GM19328 (cell line): ENCODE data around the gene ZCRB1.
A peak's percentile ranks its signal among the peaks of the same experiment; 100 is the strongest.
"Not testable (repeated sequence)": the region's sequence is repeated elsewhere in the genome, so short reads cannot be mapped to it uniquely, and the experiment has no call there.

Source experiments
- ATAC-seq: cut with Tn5 transposase; IDR thresholded peaks from one replicate; pipeline ENCODE4 v1.9.1; 2021; ENCODE audit warnings: mild to moderate bottlenecking, moderate library complexity; ENCODE audit not compliant: unreplicated experiment

The ZCRB1 gene, protein sequence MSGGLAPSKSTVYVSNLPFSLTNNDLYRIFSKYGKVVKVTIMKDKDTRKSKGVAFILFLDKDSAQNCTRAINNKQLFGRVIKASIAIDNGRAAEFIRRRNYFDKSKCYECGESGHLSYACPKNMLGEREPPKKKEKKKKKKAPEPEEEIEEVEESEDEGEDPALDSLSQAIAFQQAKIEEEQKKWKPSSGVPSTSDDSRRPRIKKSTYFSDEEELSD

DNA sequence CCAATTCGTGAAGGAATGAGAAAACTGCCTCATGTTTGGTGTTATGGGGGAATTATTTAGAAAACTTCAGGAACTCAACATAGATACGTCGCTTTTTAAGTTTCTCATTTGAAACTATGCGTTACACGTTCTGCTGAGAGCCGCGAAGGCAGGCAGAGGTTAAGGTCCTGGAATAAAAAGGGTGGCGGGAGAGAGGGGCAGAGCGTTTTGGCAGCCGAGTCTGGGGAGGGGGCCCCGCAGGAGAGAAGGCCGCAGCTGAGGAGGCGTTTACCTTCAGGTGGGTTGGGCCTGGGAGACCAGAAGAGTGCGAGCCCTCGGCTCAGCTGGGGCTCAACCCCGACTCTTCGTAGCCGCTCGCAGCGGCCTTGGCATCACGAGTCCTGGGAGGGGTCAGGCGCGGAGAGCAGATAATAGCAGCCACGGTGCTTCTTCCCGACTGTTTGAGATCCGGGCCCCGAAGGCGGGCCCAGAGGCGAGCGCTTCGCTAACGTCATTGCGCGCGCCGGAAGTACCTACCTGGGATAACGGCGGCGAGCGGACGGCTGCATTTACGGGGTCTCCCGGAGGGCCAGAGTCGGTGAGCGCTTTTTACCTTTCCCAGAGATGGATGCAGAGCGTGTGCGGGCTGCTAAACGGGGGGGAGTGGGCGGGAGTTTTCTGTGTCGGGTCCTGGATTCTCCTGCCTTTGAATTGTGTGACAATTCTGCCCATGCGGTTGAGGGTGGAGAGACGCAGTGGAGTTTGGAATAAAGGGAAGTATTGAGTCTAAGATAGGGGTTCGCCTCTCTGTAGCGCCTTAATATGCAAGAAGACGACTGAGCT is at the start of gene ZCRB1, which contains the start of gene PPHLN1:
Gene ZCRB1, minus strand, starts transcription at position 442 of the 822 bp plus-strand sequence. CDS start 1,992 bp downstream, outside the sequence.
Gene PPHLN1, plus strand, starts transcription at position 515 of the 822 bp plus-strand sequence. CDS start 9,736 bp downstream, outside the sequence.
- peak; percentile 92 for ATAC-seq

DNA sequence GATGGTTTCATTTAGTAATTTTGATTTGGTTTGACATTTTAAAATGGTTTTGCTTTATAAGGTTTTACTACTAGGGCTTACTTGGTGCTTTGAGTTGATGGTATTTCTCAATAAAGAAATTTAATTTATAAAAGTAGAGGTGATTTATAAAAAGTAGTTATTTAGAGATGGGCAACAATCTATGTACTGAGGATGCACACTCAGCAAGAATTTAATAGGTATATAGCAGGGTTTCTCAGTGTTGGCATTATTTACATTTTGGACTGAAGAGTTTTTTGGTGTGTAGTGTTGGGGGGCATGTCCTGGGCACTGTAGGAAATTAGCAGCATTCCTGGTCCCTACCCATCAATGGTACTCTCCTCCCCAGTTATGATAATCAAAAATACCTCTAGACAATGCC is 47.8 kb upstream of the ZCRB1 start:
- no peak for ATAC-seq

DNA sequence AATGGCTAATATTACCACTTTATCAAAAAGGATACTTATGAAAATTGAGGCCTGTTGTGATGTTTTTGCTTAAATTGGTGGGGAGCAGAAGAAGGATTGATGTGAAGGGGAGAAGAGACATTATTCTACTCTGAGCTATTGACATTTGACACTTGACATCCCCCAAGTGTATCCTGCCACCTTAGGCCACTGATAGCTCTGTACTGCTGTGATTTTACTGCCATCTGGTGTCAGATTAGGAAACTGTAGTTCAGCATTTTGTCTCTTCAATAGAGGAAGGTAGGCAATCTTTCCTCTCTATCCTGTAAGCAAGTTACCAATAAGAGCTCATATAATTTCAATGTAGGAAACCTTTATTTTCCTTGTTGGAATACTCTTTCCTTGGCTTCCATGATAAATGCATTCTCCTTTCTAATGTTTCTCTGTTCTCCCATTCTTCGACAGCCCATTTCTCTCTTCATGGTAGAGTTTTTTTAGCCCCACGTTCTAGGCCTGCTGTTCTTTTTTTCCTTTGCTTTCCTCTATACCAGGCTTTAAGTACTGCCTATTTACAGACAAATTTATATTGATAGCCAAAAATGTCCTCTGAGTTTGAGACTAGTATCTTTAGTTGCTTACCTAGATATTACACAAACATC is 46.4 kb upstream of the ZCRB1 start:
- peak; percentile 80 for ATAC-seq

DNA sequence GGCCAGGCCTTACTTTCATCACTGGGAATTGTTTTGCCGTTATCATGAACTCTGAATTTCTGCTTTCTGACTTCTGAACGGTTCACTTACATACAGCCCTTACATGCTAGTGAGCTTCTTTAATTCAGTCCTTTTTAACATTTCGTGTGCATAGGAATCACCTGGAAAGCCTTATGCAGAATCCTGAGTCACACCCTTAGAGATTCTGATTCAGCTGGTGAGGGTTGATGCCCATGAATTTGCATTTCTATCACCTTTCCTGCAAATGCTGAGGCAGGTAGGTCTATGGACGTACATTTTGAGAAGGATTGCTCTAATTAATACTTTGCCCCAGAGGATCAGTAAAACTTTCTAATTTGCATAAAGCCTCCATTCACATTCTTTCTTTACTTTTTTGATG is 44.1 kb upstream of the ZCRB1 start:
- ATAC-seq = no peak

DNA sequence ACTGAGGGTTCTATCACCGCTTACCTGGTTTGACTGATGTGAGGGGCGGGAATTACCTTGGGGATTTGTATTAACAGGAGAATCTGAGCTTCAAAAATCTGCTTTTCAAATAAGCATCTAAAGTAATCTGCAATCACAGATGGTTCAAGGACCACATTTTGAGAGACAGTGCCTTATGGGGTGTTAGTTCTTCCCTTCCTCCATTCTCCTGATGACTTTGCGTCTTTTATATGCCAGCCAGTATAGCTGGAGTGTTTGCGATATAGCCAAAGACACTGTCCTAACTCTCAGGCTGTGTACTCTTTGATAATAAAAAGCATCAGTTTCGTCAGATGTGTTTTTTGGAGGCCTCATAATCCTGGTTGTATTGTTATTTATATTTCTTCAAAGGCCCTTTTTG is 39.6 kb upstream of the ZCRB1 start:
- no peak for ATAC-seq

DNA sequence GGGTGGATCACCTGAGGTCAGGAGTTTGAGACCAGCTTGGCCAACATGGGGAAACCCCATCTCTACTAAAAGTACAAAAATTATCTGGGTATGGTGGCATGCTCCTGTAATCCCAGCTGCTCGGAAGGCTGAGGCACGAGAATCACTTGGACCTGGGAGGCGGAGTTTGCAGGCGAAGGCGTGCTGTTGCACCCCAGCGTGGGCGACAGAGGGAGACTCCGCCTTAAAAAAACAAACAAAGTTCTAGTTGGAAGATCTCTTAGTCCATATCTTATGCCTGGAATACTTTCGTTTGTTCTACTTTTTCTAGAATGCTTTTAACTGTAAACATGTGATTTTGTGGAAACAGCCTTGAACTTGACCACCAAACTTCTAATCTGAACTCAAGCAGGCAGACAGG is 38.8 kb upstream of the ZCRB1 start:
- no peak for ATAC-seq

DNA sequence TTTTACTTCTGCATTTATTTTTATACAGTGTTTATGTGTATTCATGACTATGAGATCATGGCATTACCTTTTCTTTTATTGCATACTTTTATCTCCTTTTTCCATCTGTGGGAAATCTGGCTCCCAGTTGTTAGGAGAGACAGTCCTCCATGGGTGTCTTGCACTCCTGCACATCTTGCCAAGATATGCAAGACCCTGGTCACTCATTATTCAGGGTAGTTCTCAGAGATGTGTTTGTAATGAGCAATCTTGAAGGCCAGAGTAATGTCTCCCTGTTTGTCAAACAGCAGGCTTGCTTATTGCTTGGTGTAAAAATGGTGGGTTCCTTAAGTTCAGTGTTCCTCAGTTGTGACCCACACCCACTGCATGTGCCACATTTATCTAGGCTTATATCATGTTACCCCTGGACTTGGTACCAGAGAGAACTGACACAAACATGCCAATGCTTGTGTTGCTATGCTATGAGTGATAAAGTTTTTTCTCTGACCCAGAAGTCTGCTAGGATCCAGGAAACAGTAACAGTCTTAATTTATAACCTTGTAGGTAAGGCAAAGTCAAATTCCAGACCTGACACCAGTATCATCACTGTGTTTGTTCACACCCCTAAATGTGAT is 36.9 kb upstream of the ZCRB1 start:
- ATAC-seq = no peak

DNA sequence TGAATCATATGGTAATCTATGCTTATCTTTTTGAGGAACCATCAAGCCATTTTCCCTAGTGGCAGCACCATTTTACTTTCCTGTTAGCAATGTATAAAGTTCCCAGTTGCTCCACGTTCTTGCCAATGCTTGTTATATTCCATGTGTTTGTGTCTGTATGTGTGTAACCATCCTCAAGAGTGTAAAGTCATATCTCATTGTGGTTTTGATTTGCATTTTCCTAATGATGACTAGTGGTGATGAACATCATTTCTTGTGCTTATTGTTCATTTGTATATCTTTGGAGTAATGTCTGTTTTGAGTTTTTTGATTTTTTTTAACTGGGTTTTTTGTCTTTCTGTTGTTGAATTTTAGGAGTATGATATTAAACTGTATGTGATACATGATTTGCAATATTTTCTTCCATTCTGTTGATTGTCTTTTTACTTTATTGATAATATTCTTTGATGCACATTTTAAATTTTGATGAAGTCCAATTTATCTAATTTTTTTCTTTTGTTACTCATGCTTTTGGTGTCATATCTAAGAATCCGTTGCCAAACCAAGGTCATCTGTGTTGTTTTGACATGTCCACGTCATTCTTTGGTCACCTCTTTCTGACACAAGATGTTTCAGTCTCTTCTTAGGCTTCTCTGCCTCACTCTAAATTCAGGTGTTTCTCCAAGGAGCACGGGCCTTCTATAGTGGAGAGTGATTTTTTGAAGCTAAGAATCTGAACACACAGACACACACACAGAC is 36.2 kb upstream of the ZCRB1 start:
- no peak for ATAC-seq

DNA sequence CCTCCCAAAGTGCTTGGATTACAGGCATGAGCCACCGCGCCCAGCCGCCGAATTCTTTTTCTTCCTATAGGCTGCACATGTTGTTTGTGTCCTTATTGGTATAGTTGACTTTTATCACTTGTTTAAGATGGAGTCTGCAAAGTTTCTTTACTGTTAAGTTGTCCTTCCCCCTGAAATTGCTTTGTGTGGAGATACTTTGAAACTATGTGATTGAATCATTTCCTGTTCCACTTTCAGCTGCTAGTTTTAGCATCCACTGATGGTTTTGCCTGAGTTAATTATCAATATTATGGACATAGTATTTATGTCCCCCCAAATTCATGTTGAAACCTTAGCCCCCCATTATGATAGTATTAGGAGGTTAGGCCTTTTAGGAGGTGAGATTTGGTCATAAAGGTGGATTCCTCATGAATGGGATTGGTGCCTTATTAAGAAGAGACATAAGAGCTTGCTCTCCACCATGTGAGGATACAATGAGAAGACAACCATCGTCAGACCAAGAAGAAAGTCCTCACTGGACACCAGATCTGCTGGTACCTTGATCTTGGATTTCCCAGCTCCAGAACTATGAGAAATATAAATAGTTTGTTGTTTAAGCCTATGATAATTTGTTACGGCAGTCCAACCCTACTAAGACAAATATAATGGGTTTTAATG is 35.0 kb upstream of the ZCRB1 start:
- ATAC-seq = no peak

DNA sequence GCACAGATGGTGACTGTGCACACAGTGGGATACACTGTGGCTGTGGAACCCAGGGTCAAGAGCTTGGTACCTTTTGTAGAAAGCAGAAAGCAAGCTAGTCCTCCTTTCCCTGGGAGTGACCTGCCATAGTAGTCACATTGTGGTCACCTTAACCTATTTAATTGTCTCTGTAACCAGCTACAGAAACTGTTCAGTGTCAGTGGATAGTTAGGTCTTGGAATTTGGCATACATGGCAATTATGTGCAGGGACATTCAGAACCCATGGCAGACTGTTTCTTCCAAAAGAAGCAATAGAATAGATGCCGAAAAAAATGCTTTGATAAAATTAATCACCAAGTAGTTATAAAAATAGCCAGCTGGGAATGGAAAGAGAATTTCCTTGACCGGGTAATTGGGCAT is 30.4 kb upstream of the ZCRB1 start:
- no peak for ATAC-seq

DNA sequence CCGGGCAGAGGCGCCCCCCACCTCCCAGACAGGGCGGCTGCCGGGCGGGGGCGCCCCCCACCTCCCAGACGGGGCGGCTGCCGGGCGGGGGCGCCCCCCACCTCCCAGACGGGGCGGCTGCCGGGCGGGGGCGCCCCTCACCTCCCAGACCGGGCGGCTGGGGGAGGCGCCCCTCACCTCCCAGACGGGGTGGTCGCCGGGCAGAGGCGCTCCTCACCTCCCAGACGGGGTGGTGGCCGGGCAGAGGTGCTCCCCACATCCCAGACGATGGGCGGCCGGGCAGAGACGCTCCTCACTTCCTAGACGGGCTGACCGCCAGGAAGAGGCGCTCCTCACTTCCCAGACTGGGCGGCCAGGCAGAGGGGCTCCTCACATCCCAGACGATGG is 24.1 kb upstream of the ZCRB1 start:
- not testable (repeated sequence) for ATAC-seq

DNA sequence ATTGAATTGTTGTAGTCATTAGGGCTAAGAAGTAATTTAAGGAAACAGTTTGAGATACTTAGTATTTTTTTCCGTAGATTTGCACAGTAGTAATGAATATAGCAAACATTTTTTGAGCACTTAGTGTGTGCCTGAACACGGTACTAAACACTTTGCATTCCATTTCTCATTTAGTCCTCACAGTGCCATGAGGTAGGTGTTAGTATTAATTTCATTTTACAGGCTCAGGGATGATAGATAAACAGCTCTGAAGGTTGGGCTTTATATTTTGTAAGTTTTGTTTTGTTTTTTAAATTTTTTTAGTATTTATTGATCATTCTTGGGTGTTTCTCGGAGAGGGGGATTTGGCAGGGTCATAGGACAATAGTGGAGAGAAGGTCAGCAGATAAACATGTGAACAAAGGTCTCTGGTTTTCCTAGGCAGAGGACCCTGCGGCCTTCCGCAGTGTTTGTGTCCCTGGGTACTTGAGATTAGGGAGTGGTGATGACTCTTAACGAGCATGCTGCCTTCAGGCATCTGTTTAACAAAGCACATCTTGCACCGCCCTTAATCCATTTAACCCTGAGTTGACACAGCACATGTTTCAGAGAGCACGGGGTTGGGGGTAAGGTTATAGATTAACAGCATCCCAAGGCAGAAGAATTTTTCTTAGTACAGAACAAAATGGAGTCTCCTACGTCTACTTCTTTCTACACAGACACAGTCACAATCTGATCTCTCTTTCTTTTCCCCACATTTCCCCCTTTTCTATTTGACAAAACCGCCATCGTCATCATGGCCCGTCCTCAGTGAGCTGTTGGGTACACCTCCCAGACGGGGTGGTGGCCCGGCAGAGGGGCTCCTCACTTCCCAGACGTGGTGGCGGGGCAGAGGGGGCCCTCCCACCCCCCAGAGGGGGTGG is 23.5 kb upstream of the ZCRB1 start:
- ATAC-seq = not testable (repeated sequence)

DNA sequence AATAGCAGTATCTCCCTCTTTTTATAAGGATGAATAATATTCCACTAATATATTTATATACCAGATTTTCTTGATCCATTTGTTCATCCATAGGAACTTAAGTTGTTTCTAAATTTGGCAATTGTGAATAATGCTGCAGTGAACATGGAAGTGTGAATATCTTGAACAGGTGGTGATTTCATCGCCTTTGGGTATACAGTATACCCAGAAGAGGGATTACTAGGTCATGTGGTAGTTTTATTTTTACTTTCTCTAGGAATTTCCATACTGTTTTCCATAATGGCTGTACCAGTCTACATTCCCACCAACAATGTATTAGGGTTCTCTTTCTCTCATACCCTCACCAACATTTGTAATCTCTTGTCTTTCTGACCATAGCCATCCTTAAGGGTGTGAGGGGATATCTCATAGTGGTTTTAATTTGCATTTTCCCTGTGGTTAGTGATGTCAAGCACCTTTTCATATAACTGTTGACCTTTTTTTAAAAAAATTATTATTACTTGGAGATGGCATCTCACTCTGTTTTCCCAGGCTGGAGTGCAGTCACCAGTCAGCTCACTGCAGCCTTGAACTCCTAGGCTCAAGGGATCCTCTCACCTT is 20.6 kb upstream of the ZCRB1 start:
- ATAC-seq = no peak

DNA sequence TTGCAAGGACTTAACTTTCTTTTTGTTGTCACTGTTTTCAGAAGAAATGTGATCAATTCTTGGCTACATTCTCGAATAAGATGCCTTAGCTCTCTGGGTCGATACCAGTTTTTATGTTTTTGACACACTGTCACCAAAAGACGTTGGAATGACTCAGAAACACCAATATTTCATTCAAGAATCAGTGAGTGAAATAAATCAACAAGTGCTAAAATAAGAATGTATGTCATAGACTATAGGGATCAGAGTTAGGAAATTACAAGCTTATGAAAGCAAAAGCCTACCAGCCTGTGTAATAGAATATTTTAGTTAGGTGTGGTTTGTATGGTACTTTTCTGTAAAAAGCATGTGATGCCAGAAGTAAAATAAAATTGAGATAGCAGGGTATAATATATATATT is 17.8 kb upstream of the ZCRB1 start:
- no peak for ATAC-seq

DNA sequence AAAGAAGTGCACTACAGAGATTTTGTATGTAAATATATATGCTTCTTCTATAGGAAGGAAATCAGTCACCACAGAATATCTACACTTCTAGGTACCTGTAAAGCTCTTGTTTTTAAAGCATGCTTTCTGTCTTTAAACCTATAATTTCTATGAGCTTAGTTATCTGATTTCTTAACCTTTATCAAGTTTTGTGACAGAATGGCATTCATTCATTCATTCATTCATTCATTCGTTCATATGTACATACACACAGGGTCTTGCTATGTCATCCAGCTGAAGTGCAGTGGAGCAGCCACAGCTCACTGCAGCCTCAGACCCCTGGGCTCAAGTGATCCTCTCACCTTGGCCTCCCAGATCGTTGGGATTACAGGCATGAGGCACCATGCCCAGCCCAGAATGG is 16.1 kb upstream of the ZCRB1 start:
- ATAC-seq = no peak

DNA sequence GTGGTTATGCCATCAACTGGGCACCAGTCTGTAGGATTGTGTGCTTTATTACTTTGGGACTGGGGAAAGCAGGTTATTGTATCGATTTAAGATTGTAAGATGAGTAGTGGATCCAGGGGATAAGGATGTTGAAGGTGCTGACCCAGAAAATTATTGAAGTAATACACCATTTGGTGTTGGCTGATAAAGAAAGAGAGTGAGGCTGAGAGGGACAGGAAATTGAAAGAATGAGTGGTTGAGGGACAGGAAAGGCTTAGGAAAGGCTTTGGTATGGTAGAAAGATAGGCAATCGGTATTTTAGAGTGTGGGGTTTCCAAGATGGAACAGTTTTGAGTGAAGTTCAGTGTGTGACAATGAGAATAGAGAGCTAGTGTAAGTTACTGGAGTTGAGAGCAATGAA is 12.4 kb upstream of the ZCRB1 start:
- no peak for ATAC-seq

DNA sequence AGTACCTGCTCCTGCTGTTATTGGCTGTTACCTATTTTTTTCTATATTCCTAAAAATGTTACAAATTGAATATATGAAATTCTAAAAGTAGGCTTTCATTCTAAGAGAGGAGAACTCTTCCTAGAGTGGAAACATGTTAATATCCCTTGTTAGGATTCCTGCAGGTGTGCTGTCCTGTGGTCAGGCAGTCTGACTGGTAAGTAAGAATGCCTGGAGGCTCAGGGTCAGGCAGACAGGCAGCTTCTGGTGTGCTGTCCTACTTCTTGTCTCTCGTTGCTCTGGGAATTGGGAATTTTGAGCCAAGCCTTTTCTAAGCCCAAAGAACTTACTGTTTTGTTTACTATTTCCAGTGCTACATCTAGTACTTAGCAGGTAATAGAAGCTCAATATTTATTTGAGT is 10.4 kb upstream of the ZCRB1 start:
- ATAC-seq = no peak

DNA sequence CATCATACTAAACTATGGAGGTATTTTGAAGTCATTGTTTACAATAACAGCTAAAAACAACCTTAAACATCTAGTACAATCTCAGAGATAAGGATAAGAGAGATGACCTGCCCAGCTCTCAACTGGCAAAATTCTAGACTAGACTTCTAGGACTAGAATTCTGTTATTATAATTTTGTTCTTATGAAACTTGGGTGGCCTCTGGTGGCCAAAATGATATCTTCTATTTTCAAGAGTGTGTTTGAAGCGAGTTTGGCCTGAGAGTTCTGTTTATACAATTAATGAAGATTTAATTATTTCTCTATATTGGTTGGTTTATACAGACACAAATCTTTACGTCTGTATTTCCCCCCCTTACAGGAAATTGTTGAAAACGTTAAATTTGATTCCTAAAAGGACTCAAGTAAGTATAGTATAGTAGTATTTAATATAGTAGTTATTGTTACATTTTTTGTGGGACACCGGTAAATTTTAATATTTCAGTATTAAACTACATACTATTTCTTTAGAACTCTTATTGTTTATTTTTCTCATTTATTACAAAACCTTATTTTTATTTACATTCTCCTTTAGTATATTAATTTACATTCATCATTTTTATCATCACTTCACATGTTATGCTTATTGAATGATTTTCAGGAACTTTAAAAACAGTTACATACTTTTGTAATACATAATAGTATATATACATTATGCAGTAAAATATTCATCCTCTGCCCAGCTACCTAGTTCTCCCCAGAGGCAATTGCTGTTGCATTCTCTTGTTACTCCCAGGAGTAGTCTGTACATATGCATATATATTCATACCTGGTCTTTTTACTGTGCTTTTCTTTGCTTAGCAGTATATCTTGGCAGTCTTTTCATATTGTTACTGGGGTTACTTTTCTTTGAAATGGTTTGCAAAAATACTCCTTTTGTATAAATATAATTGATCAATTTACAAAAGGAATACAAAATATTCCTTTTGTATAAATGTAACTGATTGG is 6.7 kb upstream of the ZCRB1 start:
- ATAC-seq = peak; percentile 62
